SU-DHL-6 (cell line): ENCODE measurements around the gene LAMB4.

Source experiments
- H2AFZ ChIP-seq: fragments of 200-600 bp; sonication (generic); 2 replicates; pipeline ENCODE4 v1.6.1; 2014; ENCODE audit warnings: low read depth, mild to moderate bottlenecking, moderate library complexity, mixed read lengths, antibody characterized with exemption, low read length; ENCODE audit not compliant: severe bottlenecking
- H3F3A ChIP-seq: fragments of 200-600 bp; shearing (Covaris generic); 2 replicates; pipeline ENCODE4 v1.6.0; 2016; ENCODE audit warnings: antibody characterized with exemption, mild to moderate bottlenecking; ENCODE audit not compliant: insufficient read depth
- H3K27ac ChIP-seq: fragments of 200-600 bp; sonication (generic); 2 replicates; pipeline ENCODE4 v1.5.1; 2016; ENCODE audit warnings: low read depth, mild to moderate bottlenecking, low read length, moderate library complexity, mixed read lengths
- H3K27me3 ChIP-seq: fragments of 200-600 bp; sonication (generic), shearing (Covaris generic); 2 replicates; pipeline ENCODE4 v1.6.0; 2014; ENCODE audit warnings: mild to moderate bottlenecking, low read length
- H3K36me3 ChIP-seq: fragments of 200-600 bp; sonication (generic); 2 replicates; pipeline ENCODE4 v1.6.1; 2014; ENCODE audit warnings: mild to moderate bottlenecking, low read length, mixed read lengths
- H3K4me2 ChIP-seq: fragments of 300-600, 200-600 bp; shearing (Covaris generic), sonication (generic); 2 replicates; pipeline ENCODE4 v1.6.0; 2014; ENCODE audit warnings: low read length, low read depth, mild to moderate bottlenecking; ENCODE audit not compliant: poor library complexity, severe bottlenecking
- H3K4me3 ChIP-seq: fragments of 200-600 bp; sonication (generic); 2 replicates; pipeline ENCODE4 v1.5.1; 2014; ENCODE audit warnings: antibody characterized with exemption, low read length, mild to moderate bottlenecking, mixed read lengths; ENCODE audit not compliant: insufficient read depth, poor library complexity, severe bottlenecking
- H3K79me2 ChIP-seq: fragments of 200-600 bp; sonication (generic); 2 replicates; pipeline ENCODE4 v1.6.1; 2014; ENCODE audit warnings: mild to moderate bottlenecking, low read length, moderate library complexity; ENCODE audit not compliant: insufficient read depth
- H3K9ac ChIP-seq: fragments of 200-600 bp; sonication (generic); 2 replicates; pipeline ENCODE4 v1.7.0; 2014; ENCODE audit warnings: mild to moderate bottlenecking, low read length
- H3K9me2 ChIP-seq: fragments of 200-600 bp; sonication (generic); replicated peaks from 2 replicates; pipeline ENCODE4 v1.6.1; 2014; ENCODE audit warnings: low read length; ENCODE audit not compliant: insufficient read depth
- H3K9me3 ChIP-seq: fragments of 200-600 bp; sonication (generic); 2 replicates; pipeline ENCODE4 v1.6.1; 2014; ENCODE audit warnings: low read length, mixed read lengths; ENCODE audit not compliant: insufficient read depth
- H4K20me1 ChIP-seq: fragments of 200-600 bp; sonication (generic); 2 replicates; pipeline ENCODE4 v1.6.1; 2014; ENCODE audit warnings: low read depth, mild to moderate bottlenecking, antibody characterized with exemption, low read length, moderate library complexity, mixed read lengths
- CTCF ChIP-seq: fragments of 200-600 bp; sonication (generic); IDR thresholded peaks from one replicate; pipeline ENCODE4 v1.5.1; 2017; ENCODE audit warnings: antibody characterized with exemption, mild to moderate bottlenecking, low read length, moderate library complexity; ENCODE audit not compliant: insufficient read depth, poor library complexity, severe bottlenecking
- EZH2phosphoT487 ChIP-seq: fragments of 200-600 bp; sonication (generic), shearing (Covaris generic); conservative IDR thresholded peaks from 2 replicates; pipeline ENCODE4 v1.6.1; 2018; ENCODE audit warnings: mild to moderate bottlenecking, antibody characterized with exemption, low read length, moderate library complexity, mixed read lengths

The LAMB4 gene

GRCh38 chr7:108028111-108028510, 102.0 kb downstream of the LAMB4 start:
- Histone ChIP-seq H3K36me3 (no peaks in the 10 kb centered on the region), H3K27me3 (no peaks in the 10 kb centered on the region), H3K27ac (no peak overlapping the region), H3K9me2 (no peaks in the 10 kb centered on the region), H3K9ac (no peak overlapping the region), H4K20me1 (peaks cover under 1% of the 10 kb centered on the region; the same call in 1 of the 2 replicates), H3K9me3 (no peaks in the 10 kb centered on the region), H2AFZ (no peak overlapping the region), H3K79me2 (no peaks in the 10 kb centered on the region), H3F3A (no peaks in the 10 kb centered on the region), H3K4me3 (no peak overlapping the region), H3K4me2 (no peak overlapping the region)
- TF ChIP-seq CTCF: no peak
- TF ChIP-seq EZH2phosphoT487: no peak

GRCh38 chr7:108027239-108027638, 102.9 kb downstream of the LAMB4 start:
- Histone ChIP-seq H3K4me2 (no peak overlapping the region), H3K9ac (no peak overlapping the region), H4K20me1 (peaks cover 3% of the 10 kb centered on the region; the same call in 1 of the 2 replicates), H2AFZ (no peak overlapping the region), H3K4me3 (no peak overlapping the region), H3K9me2 (no peaks in the 10 kb centered on the region), H3K79me2 (no peaks in the 10 kb centered on the region), H3K27me3 (no peaks in the 10 kb centered on the region), H3F3A (no peaks in the 10 kb centered on the region), H3K27ac (no peak overlapping the region), H3K36me3 (no peaks in the 10 kb centered on the region), H3K9me3 (no peaks in the 10 kb centered on the region)
- TF ChIP-seq EZH2phosphoT487: no peak
- TF ChIP-seq CTCF: no peak

- Histone ChIP-seq H3K9me2 (no peaks in the 10 kb centered on the region), H3K79me2 (no peaks in the 10 kb centered on the region), H2AFZ (no peak overlapping the region), H3K4me2 (no peak overlapping the region), H3K9me3 (no peaks in the 10 kb centered on the region), H3K9ac (no peak overlapping the region), H3K27ac (no peak overlapping the region), H3K4me3 (no peak overlapping the region), H4K20me1 (peaks cover 3% of the 10 kb centered on the region; the same call in 1 of the 2 replicates), H3K27me3 (no peaks in the 10 kb centered on the region), H3F3A (no peaks in the 10 kb centered on the region), H3K36me3 (no peaks in the 10 kb centered on the region)
- TF ChIP-seq EZH2phosphoT487 (no peak), CTCF (no peak)
Measured at GRCh38 chr7:108026647-108027046, 103.5 kb downstream of the LAMB4 start.
